K562 (cell line): Measurements from ENCODE around the gene NRG3.

ENCODE experiments used
- EP300 ChIP-seq: IDR thresholded peaks from 2 replicates; pipeline ENCODE4 v1.6.1; 2012; ENCODE audit warnings: low read length, improper control_type of control experiment
- NBN ChIP-seq: fragments of 450-650 bp; IDR thresholded peaks from 2 replicates; pipeline ENCODE4 v1.6.1; 2016; ENCODE audit warnings: low read depth, mild to moderate bottlenecking
- PYGO2 ChIP-seq: fragments of 450-650 bp; IDR thresholded peaks from 2 replicates; pipeline ENCODE4 v1.6.1; 2016; ENCODE audit warnings: mild to moderate bottlenecking, missing genetic modification characterization, moderate library complexity, missing compliant biosample characterization
- SMARCC2 ChIP-seq: fragments of 450-650 bp; IDR thresholded peaks from 2 replicates; pipeline ENCODE4 v1.6.1; 2017; ENCODE audit warnings: antibody characterized with exemption, moderate library complexity, mild to moderate bottlenecking, low read depth
- YY1 ChIP-seq, 3 experiments: IDR thresholded peaks; 2 replicates each; pipeline ENCODE4 v1.6.1; 2011; ENCODE audit warnings: low read length in 2 of 3, mild to moderate bottlenecking in 2 of 3, moderate library complexity in 2 of 3, borderline replicate concordance in 1 of 3, control low read depth in 1 of 3, low read depth in 1 of 3; ENCODE audit not compliant: insufficient read depth in 3 of 3, insufficient replicate concordance in 2 of 3, control insufficient read depth in 1 of 3, insufficient read length in 1 of 3; ENCODE audit errors: extremely low read depth in 1 of 3
- TF ChIP-seq, protein P1 (sequence below): fragments of 200-800 bp; sonication (Bioruptor generic); IDR thresholded peaks from 2 replicates; pipeline ENCODE4 v1.6.1; 2017; ENCODE audit warnings: missing genetic modification characterization, missing compliant biosample characterization
- TF ChIP-seq, protein P2 (sequence below), 3 experiments: IDR thresholded peaks in 2 of 3; conservative IDR thresholded peaks in 1 of 3; 2 replicates each; pipeline ENCODE4 v1.5.1; 2011 to 2012; ENCODE audit warnings: low read length in 3 of 3, mild to moderate bottlenecking in 3 of 3, control low read depth in 2 of 3, improper control_type of control experiment in 1 of 3, inconsistent platforms in 1 of 3, low read depth in 1 of 3, mixed read lengths in 1 of 3, moderate library complexity in 1 of 3; ENCODE audit not compliant: insufficient read depth in 2 of 3
- TF ChIP-seq, protein P3 (sequence below): fragments of 250-450 bp; sonication (Bioruptor Pico); IDR thresholded peaks from 2 replicates; pipeline ENCODE4 v1.5.0; 2020; ENCODE audit warnings: mild to moderate bottlenecking, borderline replicate concordance

DNA sequence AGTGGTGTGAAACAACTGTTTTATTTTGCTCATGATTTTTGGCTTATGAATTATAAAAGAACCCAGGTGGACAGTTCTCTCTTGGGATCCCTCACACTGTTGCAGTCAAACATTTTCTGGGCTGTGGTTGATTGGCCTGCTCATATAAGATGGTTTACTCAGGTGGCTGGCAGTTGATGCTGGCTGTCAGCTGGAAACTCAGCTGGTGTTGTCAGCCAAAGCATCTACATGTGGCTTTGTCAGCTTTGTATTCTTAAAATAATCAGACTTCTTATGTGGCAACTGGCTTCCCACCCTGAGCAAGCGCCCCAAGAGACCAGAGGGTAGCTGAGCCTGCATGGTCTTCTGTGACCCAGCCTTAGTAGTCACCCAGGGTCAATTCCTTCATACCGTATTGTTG lies 534.7 kb downstream of the NRG3 start:
- TF ChIP-seq, protein P1, sequence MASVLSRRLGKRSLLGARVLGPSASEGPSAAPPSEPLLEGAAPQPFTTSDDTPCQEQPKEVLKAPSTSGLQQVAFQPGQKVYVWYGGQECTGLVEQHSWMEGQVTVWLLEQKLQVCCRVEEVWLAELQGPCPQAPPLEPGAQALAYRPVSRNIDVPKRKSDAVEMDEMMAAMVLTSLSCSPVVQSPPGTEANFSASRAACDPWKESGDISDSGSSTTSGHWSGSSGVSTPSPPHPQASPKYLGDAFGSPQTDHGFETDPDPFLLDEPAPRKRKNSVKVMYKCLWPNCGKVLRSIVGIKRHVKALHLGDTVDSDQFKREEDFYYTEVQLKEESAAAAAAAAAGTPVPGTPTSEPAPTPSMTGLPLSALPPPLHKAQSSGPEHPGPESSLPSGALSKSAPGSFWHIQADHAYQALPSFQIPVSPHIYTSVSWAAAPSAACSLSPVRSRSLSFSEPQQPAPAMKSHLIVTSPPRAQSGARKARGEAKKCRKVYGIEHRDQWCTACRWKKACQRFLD (CRISPR knock-in tag) = no peak
- TF ChIP-seq SMARCC2 = no peak
- TF ChIP-seq, protein P2, sequence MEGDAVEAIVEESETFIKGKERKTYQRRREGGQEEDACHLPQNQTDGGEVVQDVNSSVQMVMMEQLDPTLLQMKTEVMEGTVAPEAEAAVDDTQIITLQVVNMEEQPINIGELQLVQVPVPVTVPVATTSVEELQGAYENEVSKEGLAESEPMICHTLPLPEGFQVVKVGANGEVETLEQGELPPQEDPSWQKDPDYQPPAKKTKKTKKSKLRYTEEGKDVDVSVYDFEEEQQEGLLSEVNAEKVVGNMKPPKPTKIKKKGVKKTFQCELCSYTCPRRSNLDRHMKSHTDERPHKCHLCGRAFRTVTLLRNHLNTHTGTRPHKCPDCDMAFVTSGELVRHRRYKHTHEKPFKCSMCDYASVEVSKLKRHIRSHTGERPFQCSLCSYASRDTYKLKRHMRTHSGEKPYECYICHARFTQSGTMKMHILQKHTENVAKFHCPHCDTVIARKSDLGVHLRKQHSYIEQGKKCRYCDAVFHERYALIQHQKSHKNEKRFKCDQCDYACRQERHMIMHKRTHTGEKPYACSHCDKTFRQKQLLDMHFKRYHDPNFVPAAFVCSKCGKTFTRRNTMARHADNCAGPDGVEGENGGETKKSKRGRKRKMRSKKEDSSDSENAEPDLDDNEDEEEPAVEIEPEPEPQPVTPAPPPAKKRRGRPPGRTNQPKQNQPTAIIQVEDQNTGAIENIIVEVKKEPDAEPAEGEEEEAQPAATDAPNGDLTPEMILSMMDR (IDR thresholded peaks at IDR 0.05 in 2 of 3, conservative IDR thresholded peaks at IDR 0.05 in 1 of 3; ENCODE audit: insufficient read depth in 2 of 3, low read depth in 1 of 3, low read length in 3 of 3) = no peak
- no peak for TF ChIP-seq NBN
- TF ChIP-seq, protein P3, sequence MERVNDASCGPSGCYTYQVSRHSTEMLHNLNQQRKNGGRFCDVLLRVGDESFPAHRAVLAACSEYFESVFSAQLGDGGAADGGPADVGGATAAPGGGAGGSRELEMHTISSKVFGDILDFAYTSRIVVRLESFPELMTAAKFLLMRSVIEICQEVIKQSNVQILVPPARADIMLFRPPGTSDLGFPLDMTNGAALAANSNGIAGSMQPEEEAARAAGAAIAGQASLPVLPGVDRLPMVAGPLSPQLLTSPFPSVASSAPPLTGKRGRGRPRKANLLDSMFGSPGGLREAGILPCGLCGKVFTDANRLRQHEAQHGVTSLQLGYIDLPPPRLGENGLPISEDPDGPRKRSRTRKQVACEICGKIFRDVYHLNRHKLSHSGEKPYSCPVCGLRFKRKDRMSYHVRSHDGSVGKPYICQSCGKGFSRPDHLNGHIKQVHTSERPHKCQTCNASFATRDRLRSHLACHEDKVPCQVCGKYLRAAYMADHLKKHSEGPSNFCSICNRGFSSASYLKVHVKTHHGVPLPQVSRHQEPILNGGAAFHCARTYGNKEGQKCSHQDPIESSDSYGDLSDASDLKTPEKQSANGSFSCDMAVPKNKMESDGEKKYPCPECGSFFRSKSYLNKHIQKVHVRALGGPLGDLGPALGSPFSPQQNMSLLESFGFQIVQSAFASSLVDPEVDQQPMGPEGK (CRISPR knock-in tag) = no peak
- TF ChIP-seq YY1 (IDR thresholded peaks at IDR 0.05; ENCODE audit: borderline replicate concordance in 1 of 3, control insufficient read depth in 1 of 3, extremely low read depth in 1 of 3, insufficient read depth in 3 of 3, insufficient read length in 1 of 3, insufficient replicate concordance in 2 of 3, low read depth in 1 of 3, low read length in 2 of 3) = no peak
- no peak for TF ChIP-seq PYGO2 (tag)
- TF ChIP-seq EP300 = no peak
